Endothelial cell of umbilical vein (primary cell): ENCODE results near the gene FGFBP2.

ENCODE experiments used
- POLR2A ChIP-seq: IDR thresholded peaks from 2 replicates; pipeline ENCODE4 v1.6.1; 2012; ENCODE audit warnings: low read depth, mild to moderate bottlenecking, control low read depth, low read length
- TF ChIP-seq, protein P1 (sequence below), 2 donors: IDR thresholded peaks; 1 replicate in 1 of 2; 2 replicates in 1 of 2; pipeline ENCODE4 v1.5.1; 2011; ENCODE audit warnings: low read length in 2 of 2, mild to moderate bottlenecking in 2 of 2, moderate library complexity in 2 of 2, control low read depth in 1 of 2, inconsistent platforms in 1 of 2, low read depth in 1 of 2; ENCODE audit not compliant: insufficient read depth in 1 of 2; ENCODE audit errors: extremely low read depth in 1 of 2
- TF ChIP-seq, protein P2 (sequence below): IDR thresholded peaks from 2 replicates; pipeline ENCODE4 v1.6.1; 2011; ENCODE audit not compliant: insufficient read depth, insufficient read length

DNA sequence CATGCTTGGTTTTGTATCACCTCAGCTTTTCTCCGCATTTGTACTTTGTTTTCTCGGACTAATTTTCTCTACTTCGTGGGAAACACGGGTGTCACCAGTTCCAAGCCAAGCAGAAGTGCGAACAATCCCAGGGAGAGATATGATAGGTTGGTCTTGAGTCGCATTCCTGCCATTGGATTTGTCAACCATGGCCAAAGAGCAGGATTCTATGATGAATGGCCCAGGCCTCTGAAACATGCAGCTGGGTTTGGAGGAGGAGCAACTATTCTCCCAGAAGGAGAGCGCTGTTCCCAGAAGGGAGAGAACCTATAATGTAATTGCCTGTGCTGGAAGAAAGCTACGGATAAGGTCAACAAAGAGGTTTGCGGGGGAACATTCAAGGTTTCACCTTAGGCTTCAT, 14.1 kb downstream of the FGFBP2 start:
- TF ChIP-seq, protein P1, sequence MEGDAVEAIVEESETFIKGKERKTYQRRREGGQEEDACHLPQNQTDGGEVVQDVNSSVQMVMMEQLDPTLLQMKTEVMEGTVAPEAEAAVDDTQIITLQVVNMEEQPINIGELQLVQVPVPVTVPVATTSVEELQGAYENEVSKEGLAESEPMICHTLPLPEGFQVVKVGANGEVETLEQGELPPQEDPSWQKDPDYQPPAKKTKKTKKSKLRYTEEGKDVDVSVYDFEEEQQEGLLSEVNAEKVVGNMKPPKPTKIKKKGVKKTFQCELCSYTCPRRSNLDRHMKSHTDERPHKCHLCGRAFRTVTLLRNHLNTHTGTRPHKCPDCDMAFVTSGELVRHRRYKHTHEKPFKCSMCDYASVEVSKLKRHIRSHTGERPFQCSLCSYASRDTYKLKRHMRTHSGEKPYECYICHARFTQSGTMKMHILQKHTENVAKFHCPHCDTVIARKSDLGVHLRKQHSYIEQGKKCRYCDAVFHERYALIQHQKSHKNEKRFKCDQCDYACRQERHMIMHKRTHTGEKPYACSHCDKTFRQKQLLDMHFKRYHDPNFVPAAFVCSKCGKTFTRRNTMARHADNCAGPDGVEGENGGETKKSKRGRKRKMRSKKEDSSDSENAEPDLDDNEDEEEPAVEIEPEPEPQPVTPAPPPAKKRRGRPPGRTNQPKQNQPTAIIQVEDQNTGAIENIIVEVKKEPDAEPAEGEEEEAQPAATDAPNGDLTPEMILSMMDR (IDR thresholded peaks at IDR 0.05; ENCODE audit: extremely low read depth in 1 of 2, insufficient read depth in 1 of 2, low read depth in 1 of 2, low read length in 2 of 2) = no peak
- TF ChIP-seq, protein P2, sequence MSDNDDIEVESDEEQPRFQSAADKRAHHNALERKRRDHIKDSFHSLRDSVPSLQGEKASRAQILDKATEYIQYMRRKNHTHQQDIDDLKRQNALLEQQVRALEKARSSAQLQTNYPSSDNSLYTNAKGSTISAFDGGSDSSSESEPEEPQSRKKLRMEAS = no peak
- TF ChIP-seq POLR2A = no peak
